ENCODE measurements around the gene BRIP1. TPM values are rescaled to one million over a fixed set of nuclear protein-coding genes. Genes with fewer than 3 reads are reported as not detected.

Gene BRIP1
- total RNA-seq, 1 experiment from 2014 or later = 20.2 TPM

GRCh38 chr17:61757168-61757567, 106.2 kb downstream of the BRIP1 start:
- H3K4me1 Mint-ChIP-seq = peaks cover 0 to 3% of the 10 kb centered on the region in 2 experiments; a peak in 2 of 4 replicates
- H4K91ac ChIP-seq (ENCODE audit: insufficient read length, low read depth, low read length) = no peak overlapping the region
- H3K4me2 ChIP-seq (ENCODE audit: insufficient read depth, insufficient read length, low read length) = no peak overlapping the region
- H3K27ac Mint-ChIP-seq = peak overlapping the region in 1 of 3 experiments; percentile 26; a peak in 1 of 7 replicates
- no peak for DNase-seq
- H4K5ac ChIP-seq (ENCODE audit: insufficient read length, low read depth, low read length) = no peak overlapping the region
- peaks cover 13 to 34% (median 29%) of the 10 kb centered on the region in 3 experiments for H3K36me3 Mint-ChIP-seq (ENCODE audit: insufficient read depth in 1 of 3, low read depth in 3 of 3)
- H3K79me2 ChIP-seq (ENCODE audit: insufficient read depth, low read length) = no peaks in the 10 kb centered on the region
- H2AK5ac ChIP-seq (ENCODE audit: insufficient read length, low read length) = no peak overlapping the region
- H2AFZ ChIP-seq (ENCODE audit: low read length) = no peak overlapping the region
- no peak overlapping the region for H2BK5ac ChIP-seq (ENCODE audit: insufficient read length, low read length)
- peaks cover 0 to 5% of the 10 kb centered on the region in 2 experiments; a peak in 3 of 5 replicates for H3K9me3 Mint-ChIP-seq
- H3K9ac ChIP-seq (ENCODE audit: extremely low read depth, insufficient read length, low read length) = no peak overlapping the region
- no peaks in the 10 kb centered on the region for H3K27me3 ChIP-seq (ENCODE audit: insufficient read depth, low read length)
- no peak overlapping the region for H3K27ac ChIP-seq (ENCODE audit: insufficient read length, low read depth, low read length)
- H3K23ac ChIP-seq (ENCODE audit: insufficient read length, low read depth, low read length) = no peak overlapping the region
- no peaks in the 10 kb centered on the region for H3K9me3 ChIP-seq (ENCODE audit: control insufficient read depth, low read depth, low read length)
- no peaks in the 10 kb centered on the region for H3K4me1 ChIP-seq (ENCODE audit: insufficient read depth, low read length)
- H3K14ac ChIP-seq (ENCODE audit: insufficient read depth, low read length) = no peak overlapping the region
- H2BK120ac ChIP-seq (ENCODE audit: low read depth, low read length, poor library complexity, severe bottlenecking) = no peak overlapping the region
- TF ChIP-seq, protein P1, sequence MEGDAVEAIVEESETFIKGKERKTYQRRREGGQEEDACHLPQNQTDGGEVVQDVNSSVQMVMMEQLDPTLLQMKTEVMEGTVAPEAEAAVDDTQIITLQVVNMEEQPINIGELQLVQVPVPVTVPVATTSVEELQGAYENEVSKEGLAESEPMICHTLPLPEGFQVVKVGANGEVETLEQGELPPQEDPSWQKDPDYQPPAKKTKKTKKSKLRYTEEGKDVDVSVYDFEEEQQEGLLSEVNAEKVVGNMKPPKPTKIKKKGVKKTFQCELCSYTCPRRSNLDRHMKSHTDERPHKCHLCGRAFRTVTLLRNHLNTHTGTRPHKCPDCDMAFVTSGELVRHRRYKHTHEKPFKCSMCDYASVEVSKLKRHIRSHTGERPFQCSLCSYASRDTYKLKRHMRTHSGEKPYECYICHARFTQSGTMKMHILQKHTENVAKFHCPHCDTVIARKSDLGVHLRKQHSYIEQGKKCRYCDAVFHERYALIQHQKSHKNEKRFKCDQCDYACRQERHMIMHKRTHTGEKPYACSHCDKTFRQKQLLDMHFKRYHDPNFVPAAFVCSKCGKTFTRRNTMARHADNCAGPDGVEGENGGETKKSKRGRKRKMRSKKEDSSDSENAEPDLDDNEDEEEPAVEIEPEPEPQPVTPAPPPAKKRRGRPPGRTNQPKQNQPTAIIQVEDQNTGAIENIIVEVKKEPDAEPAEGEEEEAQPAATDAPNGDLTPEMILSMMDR (conservative IDR thresholded peaks at IDR 0.05) = no peak
- no peak overlapping the region for H3K4ac ChIP-seq (ENCODE audit: low read depth, low read length)
- H2BK20ac ChIP-seq (ENCODE audit: low read depth, low read length, poor library complexity, severe bottlenecking) = no peak overlapping the region
- no peaks in the 10 kb centered on the region for H4K20me1 ChIP-seq (ENCODE audit: control insufficient read depth, insufficient read depth, insufficient read length)
- H3K18ac ChIP-seq (ENCODE audit: insufficient read length, low read depth, low read length) = no peak overlapping the region
- H3K23me2 ChIP-seq (ENCODE audit: insufficient read length, low read depth, low read length, poor library complexity, severe bottlenecking) = no peaks in the 10 kb centered on the region
- H2BK15ac ChIP-seq (ENCODE audit: low read depth, low read length) = no peak overlapping the region
- no peak overlapping the region for H3K56ac ChIP-seq (ENCODE audit: insufficient read length, low read depth, low read length)
- no peaks in the 10 kb centered on the region for H3K79me1 ChIP-seq (ENCODE audit: insufficient read depth, low read depth, low read length, poor library complexity, severe bottlenecking)
- no peak overlapping the region for H3K4me3 Mint-ChIP-seq
- H3K27me3 Mint-ChIP-seq (ENCODE audit: low read depth) = no peaks in the 10 kb centered on the region; the same call in 1 of the 2 replicates
- H3T11ph ChIP-seq (ENCODE audit: low read length) = no peak overlapping the region
- no peak overlapping the region for H4K8ac ChIP-seq (replicated peaks; ENCODE audit: insufficient read length, low read depth, low read length)
- no peak overlapping the region for H2BK12ac ChIP-seq (ENCODE audit: insufficient read length, low read depth, low read length)
